Measurements from ENCODE around the gene TNFRSF1B.

- TF ChIP-seq CTCF (conservative IDR thresholded peaks at IDR 0.05; ENCODE audit: low read depth in 2 of 2) (no peak), REST (IDR thresholded peaks at IDR 0.05; ENCODE audit: unreplicated experiment) (no peak)
These were observed 34.7 kb upstream of the TNFRSF1B start for GRCh38 chr1:12132078-12132477.

All from GM23338 (cell line).